ENCODE measurements around the gene MCU.

GRCh38 chr10:72691470-72691862, 477 bp upstream of the MCU start:
- TF ChIP-seq CTCF (IDR thresholded peaks at IDR 0.05) (no peak), EZH2 (IDR thresholded peaks at IDR 0.05) (no peak)

All from neural progenitor cell (in vitro differentiated cells).